ENCODE results near the gene GRAMD2A. TPM values are rescaled to one million over a fixed set of nuclear protein-coding genes. Genes with fewer than 3 reads are reported as not detected.
A peak's percentile ranks its signal among the peaks of the same experiment; 100 is the strongest.

GRAMD2A gene
- total and polyA plus RNA-seq, 10 of the 15 experiments (the other 5 are each of a cell fraction or from before 2014, with no cell fraction given), result 0.02 to 0.35 TPM; not detected in 8

GRCh38 chr15:72201391-72201921 is 3.9 kb upstream of the GRAMD2A start:
- POLR2A ChIA-PET, result interaction anchor here (0.7 to 1.9 kb wide), 3 partner anchors 14 to 189 kb away, joined by 3 to 4 read pairs (median 3); no protein-coding TSS in a partner anchor
- CTCF ChIA-PET, result interaction anchor here (1.0 to 4.4 kb wide), 6 partner anchors 8 to 123 kb away, joined by 3 to 27 read pairs (median 6); no protein-coding TSS in a partner anchor
- BruUV-seq (replicated peaks), result no TSS peak
- no peaks in the 10 kb centered on the region for H3K27me3 ChIP-seq (replicated peaks in 1 of 2; ENCODE audit: control insufficient read depth in 2 of 2, insufficient read depth in 2 of 2, low read length in 1 of 2)
- no peak overlapping the region for H2AFZ ChIP-seq (ENCODE audit: control insufficient read depth, low read depth, low read length)
- intact Hi-C loops (cut with micrococcal nuclease; ENCODE audit: unreplicated experiment), result no loop called here
- H4K20me1 ChIP-seq (ENCODE audit: control insufficient read depth, insufficient read depth), result peaks cover 11% of the 10 kb centered on the region
- TF ChIP-seq MYC (IDR thresholded peaks at IDR 0.05; ENCODE audit: insufficient read depth, insufficient read length, insufficient replicate concordance, low read length, severe bottlenecking) (no peak), POLR2A (IDR thresholded peaks at IDR 0.05; ENCODE audit: low read depth, low read length) (peak; percentile 20; the same call in 1 of the 2 replicates)
- RAD21 ChIA-PET (ENCODE audit: unreplicated experiment), result interaction anchor here (0.9 kb wide), 2 partner anchors 29 to 31 kb away, joined by 3 read pairs; no protein-coding TSS in a partner anchor
- H3K79me2 ChIP-seq (ENCODE audit: control insufficient read depth, insufficient read depth, low read length), result no peaks in the 10 kb centered on the region
- in situ Hi-C loops (cut with MboI), result no loop called here
- no peak overlapping the region for H3K4me3 ChIP-seq
- no peak for DNase-seq (ENCODE audit: low read depth, low spot score)
- H3K4me1 ChIP-seq (ENCODE audit: control insufficient read depth, insufficient read depth, low read length), result no peaks in the 10 kb centered on the region
- H3K27ac ChIP-seq (ENCODE audit: control insufficient read depth, insufficient read depth), result no peak overlapping the region
- no peak overlapping the region for H3K9ac ChIP-seq (ENCODE audit: control insufficient read depth, insufficient read depth, low read length)
- WGBS (ENCODE audit: insufficient coverage, insufficient replicate concordance, low lambda C conversion rate, missing lambda C conversion rate), result 33% methylated on average over 3 of the region's 3 CpGs
- SMC1A ChIA-PET (ENCODE audit: uncharacterized antibody, unreplicated experiment), result interaction anchor here (0.6 to 3.7 kb wide), 5 partner anchors 26 to 911 kb away, joined by 3 to 16 read pairs (median 4); no protein-coding TSS in a partner anchor
- FAIRE-seq, result no peak
- no peak for ATAC-seq
- H3K36me3 ChIP-seq (ENCODE audit: control insufficient read depth in 2 of 2, insufficient read depth in 2 of 2, low read length in 1 of 2), result peaks cover 66 to 68% of the 10 kb centered on the region in 2 experiments
- no peaks in the 10 kb centered on the region for H3K9me3 ChIP-seq (replicated peaks; ENCODE audit: control insufficient read depth, insufficient read depth, low read length)
- H3K4me2 ChIP-seq (ENCODE audit: control insufficient read depth, insufficient read depth), result no peak overlapping the region

DNA sequence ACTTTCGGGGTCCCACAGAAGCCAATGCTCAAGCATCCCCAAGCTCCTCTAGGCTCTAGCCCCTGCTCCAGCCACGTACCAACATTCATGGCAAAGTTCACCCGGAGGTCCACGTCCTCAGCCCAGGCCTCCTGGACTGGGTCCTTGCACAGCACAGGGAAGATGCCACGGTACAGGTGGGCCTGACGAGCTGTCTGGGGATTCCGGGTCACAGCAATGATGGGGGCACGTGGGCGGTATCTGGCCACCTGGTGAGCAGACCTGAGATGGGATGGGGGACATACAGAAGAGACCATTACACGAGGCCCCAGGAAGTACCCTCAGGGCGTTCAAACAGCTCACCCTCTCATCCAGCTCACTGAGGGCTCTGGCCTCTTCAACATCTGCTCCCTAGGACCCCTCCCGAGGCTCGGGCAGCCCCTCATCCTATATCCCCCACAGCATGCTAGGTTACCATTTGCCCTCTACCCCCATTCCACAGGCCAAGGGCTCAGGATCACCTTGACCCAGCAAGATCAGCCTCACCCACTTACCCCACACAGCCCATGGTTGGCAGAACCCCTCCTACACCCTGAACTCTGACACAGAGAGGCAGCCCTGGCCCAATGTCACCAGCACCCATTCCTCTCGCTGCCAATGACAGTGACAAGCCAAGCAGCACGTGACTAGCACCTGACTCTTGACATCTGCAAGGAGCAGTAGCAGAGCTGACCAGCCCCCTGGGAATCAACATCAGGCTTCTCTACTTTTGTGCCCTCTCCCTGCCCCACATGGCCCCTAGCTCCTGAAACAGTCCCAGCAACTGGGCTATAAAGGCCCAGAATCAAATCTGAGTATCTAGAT is 3.0 kb upstream of the GRAMD2A start:
- no peaks in the 10 kb centered on the region for H3K27me3 ChIP-seq (replicated peaks in 1 of 2; ENCODE audit: control insufficient read depth in 2 of 2, insufficient read depth in 2 of 2, low read length in 1 of 2)
- ChIA-PET RAD21 (ENCODE audit: unreplicated experiment) (interaction anchor here (0.6 to 1.3 kb wide), 7 partner anchors 26 to 86 kb away, joined by 3 to 6 read pairs (median 3); no protein-coding TSS in a partner anchor), POLR2A (interaction anchor here (0.7 to 1.9 kb wide), 3 partner anchors 14 to 190 kb away, joined by 3 to 4 read pairs (median 3); no protein-coding TSS in a partner anchor), CTCF (interaction anchor here (0.8 to 4.4 kb wide), 19 partner anchors 9 to 124 kb away, joined by 3 to 27 read pairs (median 4); no protein-coding TSS in a partner anchor), SMC1A (ENCODE audit: uncharacterized antibody, unreplicated experiment) (interaction anchor here (0.8 to 3.7 kb wide), 11 partner anchors 27 to 329 kb away, joined by 3 to 16 read pairs (median 4); no protein-coding TSS in a partner anchor)
- DNase-seq (ENCODE audit: low read depth, low spot score) (no peak), ATAC-seq (no peak), FAIRE-seq (no peak)
- no peak overlapping the region for H3K27ac ChIP-seq (ENCODE audit: control insufficient read depth, insufficient read depth)
- H4K20me1 ChIP-seq (ENCODE audit: control insufficient read depth, insufficient read depth), result peaks cover 10% of the 10 kb centered on the region
- H3K9ac ChIP-seq (ENCODE audit: control insufficient read depth, insufficient read depth, low read length), result no peak overlapping the region
- in situ Hi-C loops (cut with MboI), result no loop called here
- no peak overlapping the region for H2AFZ ChIP-seq (ENCODE audit: control insufficient read depth, low read depth, low read length)
- intact Hi-C loops (cut with micrococcal nuclease; ENCODE audit: unreplicated experiment), result no loop called here
- H3K4me1 ChIP-seq (ENCODE audit: control insufficient read depth, insufficient read depth, low read length), result no peaks in the 10 kb centered on the region
- no peaks in the 10 kb centered on the region for H3K9me3 ChIP-seq (replicated peaks; ENCODE audit: control insufficient read depth, insufficient read depth, low read length)
- WGBS (ENCODE audit: insufficient coverage, insufficient replicate concordance, low lambda C conversion rate, missing lambda C conversion rate), result 59% methylated on average over 14 of the region's 15 CpGs
- no peak overlapping the region for H3K4me3 ChIP-seq
- H3K79me2 ChIP-seq (ENCODE audit: control insufficient read depth, insufficient read depth, low read length), result no peaks in the 10 kb centered on the region
- H3K36me3 ChIP-seq (ENCODE audit: control insufficient read depth in 2 of 2, insufficient read depth in 2 of 2, low read length in 1 of 2), result peaks cover 58 to 60% of the 10 kb centered on the region in 2 experiments
- no peak overlapping the region for H3K4me2 ChIP-seq (ENCODE audit: control insufficient read depth, insufficient read depth)
- no TSS peak for BruUV-seq (replicated peaks)
- no peak for TF ChIP-seq PKNOX1 (IDR thresholded peaks at IDR 0.05)
- TF ChIP-seq SIX5 (IDR thresholded peaks at IDR 0.05; ENCODE audit: low read depth, low read length, severe bottlenecking), result no peak
- no peak for TF ChIP-seq HDGF (IDR thresholded peaks at IDR 0.05)
- no peak for TF ChIP-seq NFIC (IDR thresholded peaks at IDR 0.05; ENCODE audit: low read depth, low read length)
- 0 out of 2 replicates have a peak, but pooled peaks have one; percentile 45 for TF ChIP-seq POLR2AphosphoS2 (IDR thresholded peaks at IDR 0.05; ENCODE audit: low read depth, low read length)
- TF ChIP-seq, protein P1, sequence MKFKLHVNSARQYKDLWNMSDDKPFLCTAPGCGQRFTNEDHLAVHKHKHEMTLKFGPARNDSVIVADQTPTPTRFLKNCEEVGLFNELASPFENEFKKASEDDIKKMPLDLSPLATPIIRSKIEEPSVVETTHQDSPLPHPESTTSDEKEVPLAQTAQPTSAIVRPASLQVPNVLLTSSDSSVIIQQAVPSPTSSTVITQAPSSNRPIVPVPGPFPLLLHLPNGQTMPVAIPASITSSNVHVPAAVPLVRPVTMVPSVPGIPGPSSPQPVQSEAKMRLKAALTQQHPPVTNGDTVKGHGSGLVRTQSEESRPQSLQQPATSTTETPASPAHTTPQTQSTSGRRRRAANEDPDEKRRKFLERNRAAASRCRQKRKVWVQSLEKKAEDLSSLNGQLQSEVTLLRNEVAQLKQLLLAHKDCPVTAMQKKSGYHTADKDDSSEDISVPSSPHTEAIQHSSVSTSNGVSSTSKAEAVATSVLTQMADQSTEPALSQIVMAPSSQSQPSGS (IDR thresholded peaks at IDR 0.05; ENCODE audit: low read length), result no peak
- TF ChIP-seq POLR2A (IDR thresholded peaks at IDR 0.05; ENCODE audit: low read depth, low read length), result peak; percentile 60
- peak in 1 of 2 experiments; percentile 68; a peak in 2 of 4 replicates for TF ChIP-seq BHLHE40 (IDR thresholded peaks at IDR 0.05; ENCODE audit: borderline replicate concordance in 1 of 2, low read depth in 2 of 2, low read length in 1 of 2)
- peak; percentile 49 for TF ChIP-seq USF1 (IDR thresholded peaks at IDR 0.05; ENCODE audit: borderline replicate concordance, extremely low read length, insufficient read depth, low read depth, low read length)
